Adipocyte (in vitro differentiated cells): Measurements from ENCODE around the gene EIF3D.
A peak's percentile ranks its signal among the peaks of the same experiment; 100 is the strongest.

Source experiments
- DNase-seq: peaks from one replicate; pipeline ENCODE4 v3.0.0-alpha.2; 2015; ENCODE audit warnings: low read depth
- H3K27me3 ChIP-seq: replicated peaks from 2 replicates; pipeline ENCODE4 v1.7.0; 2013; ENCODE audit warnings: mild to moderate bottlenecking, low read length, moderate library complexity; ENCODE audit not compliant: control insufficient read depth, insufficient read depth
- H3K36me3 ChIP-seq: 2 replicates; pipeline ENCODE4 v1.7.0; 2013; ENCODE audit warnings: low read length, mild to moderate bottlenecking, moderate library complexity; ENCODE audit not compliant: control insufficient read depth, insufficient read depth, severe bottlenecking
- H3K4me1 ChIP-seq: 2 replicates; pipeline ENCODE4 v1.7.0; 2013; ENCODE audit warnings: mild to moderate bottlenecking, low read length, moderate library complexity; ENCODE audit not compliant: control insufficient read depth, insufficient read depth
- H3K4me3 ChIP-seq: 2 replicates; pipeline ENCODE4 v1.7.0; 2013; ENCODE audit warnings: mild to moderate bottlenecking, low read length, moderate library complexity
- H3K9ac ChIP-seq: 2 replicates; pipeline ENCODE4 v1.7.0; 2013; ENCODE audit warnings: mild to moderate bottlenecking, low read length, moderate library complexity
- H3K9me3 ChIP-seq: 2 replicates; pipeline ENCODE4 v1.7.0; 2013; ENCODE audit warnings: mild to moderate bottlenecking, low read length, moderate library complexity; ENCODE audit not compliant: control insufficient read depth

Gene EIF3D

DNA sequence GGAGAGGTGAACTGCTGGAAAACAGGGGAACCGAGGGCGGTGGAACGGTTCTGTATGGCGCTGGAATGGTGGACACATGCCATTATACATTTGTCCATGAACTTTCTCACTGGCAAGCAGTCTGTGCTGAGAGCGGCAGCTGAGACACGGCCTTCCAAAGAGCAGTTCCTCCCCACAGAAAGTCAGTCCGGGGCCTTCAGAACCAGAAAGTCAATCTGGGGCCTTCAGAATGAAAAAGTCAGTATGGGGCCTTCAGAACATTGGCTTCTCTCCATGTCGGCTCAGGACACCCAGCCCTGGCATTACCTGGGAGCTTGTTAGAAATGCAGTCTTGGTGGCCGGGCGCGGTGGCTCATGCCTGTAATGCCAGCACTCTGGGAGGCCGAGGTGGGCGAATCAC is 56.3 kb downstream of the EIF3D start:
- H3K4me3 ChIP-seq, result no peak overlapping the region
- H3K9me3 ChIP-seq, result no peaks in the 10 kb centered on the region
- no peak for DNase-seq
- no peaks in the 10 kb centered on the region for H3K27me3 ChIP-seq
- H3K4me1 ChIP-seq, result peaks cover 24% of the 10 kb centered on the region
- H3K36me3 ChIP-seq, result peaks cover 63% of the 10 kb centered on the region
- H3K9ac ChIP-seq, result no peak overlapping the region

DNA sequence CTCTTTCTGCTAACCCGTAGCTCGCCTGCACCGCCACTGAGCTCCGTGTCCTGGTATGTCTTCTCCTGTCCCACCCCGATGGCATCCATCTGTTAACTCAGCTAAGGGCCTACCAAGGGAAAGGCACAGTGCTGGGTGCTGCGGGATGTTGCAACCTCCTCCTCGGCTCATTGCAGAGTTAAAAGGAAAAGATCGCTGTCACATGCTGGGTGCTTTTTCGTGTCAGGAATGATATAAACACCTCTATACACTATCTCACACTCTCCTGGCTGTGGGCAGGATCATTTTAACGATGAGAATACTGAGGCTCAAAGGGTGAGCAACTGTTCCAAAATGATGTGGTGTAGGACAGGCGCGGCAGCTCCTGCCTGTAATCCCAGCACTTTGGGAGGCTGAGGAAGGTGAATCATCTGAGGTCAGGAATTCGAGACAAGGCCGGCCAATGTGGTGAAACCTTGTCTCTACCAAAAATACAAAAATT is 57.6 kb downstream of the EIF3D start:
- H3K9me3 ChIP-seq, result no peaks in the 10 kb centered on the region
- peaks cover 51% of the 10 kb centered on the region for H3K36me3 ChIP-seq
- no peaks in the 10 kb centered on the region for H3K27me3 ChIP-seq
- no peak overlapping the region for H3K4me3 ChIP-seq
- H3K4me1 ChIP-seq, result peaks cover 34% of the 10 kb centered on the region
- H3K9ac ChIP-seq, result peak overlapping the region; percentile 46
- no peak for DNase-seq

- Histone ChIP-seq H3K9me3 (no peaks in the 10 kb centered on the region), H3K27me3 (no peaks in the 10 kb centered on the region), H3K4me3 (no peak overlapping the region), H3K9ac (peak overlapping the region; percentile 46), H3K4me1 (peaks cover 37% of the 10 kb centered on the region), H3K36me3 (peaks cover 47% of the 10 kb centered on the region)
- DNase-seq, result no peak
These were observed 58.0 kb downstream of the EIF3D start for GRCh38 chr22:36470994-36471331.

- H3K4me3 ChIP-seq, result no peak overlapping the region
- H3K4me1 ChIP-seq, result peaks cover 43% of the 10 kb centered on the region
- peak overlapping the region; percentile 64 for H3K9ac ChIP-seq
- H3K36me3 ChIP-seq, result peaks cover 41% of the 10 kb centered on the region
- peak; percentile 95 for DNase-seq
- no peaks in the 10 kb centered on the region for H3K27me3 ChIP-seq
- no peaks in the 10 kb centered on the region for H3K9me3 ChIP-seq
These were observed 58.6 kb downstream of the EIF3D start for GRCh38 chr22:36470162-36470993.

DNA sequence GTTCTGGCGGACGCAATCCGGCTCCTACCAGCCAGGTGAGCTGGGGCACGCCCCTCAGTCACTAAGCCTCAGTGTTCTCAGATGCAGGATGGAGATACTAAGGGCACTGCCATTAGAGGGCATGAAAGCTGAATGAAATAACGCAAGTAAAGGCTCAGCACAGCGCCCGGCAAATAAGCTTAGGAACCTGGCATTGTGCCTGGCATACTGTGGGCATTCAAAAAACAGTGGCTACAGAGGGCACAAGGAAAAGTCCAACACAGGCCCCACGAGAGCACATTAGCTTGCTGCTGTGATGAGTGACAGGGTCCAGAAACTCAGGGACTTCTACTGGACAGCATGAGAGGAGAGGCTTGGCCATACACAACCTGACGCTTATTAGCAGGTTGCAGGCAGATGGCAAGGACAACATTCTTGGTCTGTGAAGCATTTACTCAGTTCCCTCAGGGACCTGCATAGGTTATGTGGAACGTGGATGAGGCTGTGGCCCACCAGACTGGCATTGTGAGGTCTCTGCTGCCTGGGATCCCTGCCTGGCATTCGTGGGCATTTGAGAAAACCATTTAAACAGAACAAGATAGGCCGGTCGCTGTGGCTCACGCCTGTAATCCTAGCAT is 59.8 kb downstream of the EIF3D start:
- no peak overlapping the region for H3K9ac ChIP-seq
- no peak for DNase-seq
- no peaks in the 10 kb centered on the region for H3K27me3 ChIP-seq
- peaks cover 49% of the 10 kb centered on the region for H3K4me1 ChIP-seq
- H3K36me3 ChIP-seq, result peaks cover 30% of the 10 kb centered on the region
- H3K4me3 ChIP-seq, result no peak overlapping the region
- no peaks in the 10 kb centered on the region for H3K9me3 ChIP-seq

DNA sequence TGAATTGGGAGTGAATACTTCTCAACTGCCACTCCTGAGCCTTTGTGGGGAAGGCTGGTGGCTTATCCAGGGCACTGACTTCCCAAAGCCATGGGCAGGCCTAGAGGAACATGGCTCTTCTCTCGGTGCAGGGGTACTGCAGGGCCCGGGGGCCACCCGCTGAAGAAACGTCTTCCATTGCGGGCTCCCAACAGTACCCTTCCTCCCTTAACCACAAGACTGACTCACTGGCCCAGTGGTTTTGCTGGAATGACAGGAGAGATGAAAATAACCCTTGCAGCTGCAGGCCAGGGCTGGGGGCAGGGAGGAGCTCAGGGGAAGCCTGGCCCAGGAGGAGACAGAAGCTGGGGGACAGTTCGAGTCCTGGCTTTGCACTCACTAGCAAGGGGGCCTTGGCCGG is 61.0 kb downstream of the EIF3D start:
- H3K4me3 ChIP-seq, result peak overlapping the region; percentile 10
- DNase-seq, result peak; percentile 85

GRCh38 chr22:36467042-36467810 is 61.7 kb downstream of the EIF3D start:
- no peak overlapping the region for H3K4me3 ChIP-seq
- H3K4me1 ChIP-seq, result peaks cover 51% of the 10 kb centered on the region
- peak; percentile 36 for DNase-seq

More for the DNA sequence above, 61.0 kb downstream of the EIF3D start:
- Histone ChIP-seq H3K36me3 (peaks cover 18% of the 10 kb centered on the region), H3K9ac (peak overlapping the region; percentile 70), H3K27me3 (no peaks in the 10 kb centered on the region), H3K9me3 (no peaks in the 10 kb centered on the region), H3K4me1 (peaks cover 49% of the 10 kb centered on the region)

GRCh38 chr22:36466258-36466657 is 62.7 kb downstream of the EIF3D start:
- H3K9ac ChIP-seq, result peak overlapping the region; percentile 14
- peaks cover 51% of the 10 kb centered on the region for H3K4me1 ChIP-seq
- no peaks in the 10 kb centered on the region for H3K9me3 ChIP-seq
- DNase-seq, result no peak
- H3K36me3 ChIP-seq, result peaks cover 6% of the 10 kb centered on the region
- no peak overlapping the region for H3K4me3 ChIP-seq
- no peaks in the 10 kb centered on the region for H3K27me3 ChIP-seq

More at GRCh38 chr22:36467042-36467810, 61.7 kb downstream of the EIF3D start:
- peak overlapping the region; percentile 70 for H3K9ac ChIP-seq
- no peaks in the 10 kb centered on the region for H3K9me3 ChIP-seq
- no peaks in the 10 kb centered on the region for H3K27me3 ChIP-seq
- H3K36me3 ChIP-seq, result peaks cover 11% of the 10 kb centered on the region

- H3K9me3 ChIP-seq, result no peaks in the 10 kb centered on the region
- peak; percentile 91 for DNase-seq
- no peak overlapping the region for H3K4me3 ChIP-seq
- no peaks in the 10 kb centered on the region for H3K36me3 ChIP-seq
- no peaks in the 10 kb centered on the region for H3K27me3 ChIP-seq
- H3K9ac ChIP-seq, result peak overlapping the region; percentile 14
- peaks cover 49% of the 10 kb centered on the region for H3K4me1 ChIP-seq
These were observed 63.5 kb downstream of the EIF3D start for GRCh38 chr22:36465232-36466021.

GRCh38 chr22:36464715-36465231 is 64.2 kb downstream of the EIF3D start:
- no peaks in the 10 kb centered on the region for H3K9me3 ChIP-seq
- peaks cover 45% of the 10 kb centered on the region for H3K4me1 ChIP-seq
- no peaks in the 10 kb centered on the region for H3K36me3 ChIP-seq

More at GRCh38 chr22:36464715-36465231, 64.2 kb downstream of the EIF3D start:
- Histone ChIP-seq H3K27me3 (no peaks in the 10 kb centered on the region), H3K9ac (no peak overlapping the region), H3K4me3 (no peak overlapping the region)
- no peak for DNase-seq
